Activated naive CD8-positive, alpha-beta T cell treated with anti-CD3 and anti-CD28 coated beads, Interleukin-2, amount 50 U/mL, for 24 hours (primary cell): ENCODE data around the gene EN2.

Source experiments
- ATAC-seq: fragments of 150-1000 bp; cut with Tn5 transposase; one replicate; pipeline ENCODE4 v1.10.0; 2021
- DNase-seq: peaks from one replicate; pipeline ENCODE4 v3.0.0; 2021
- H3K27ac Mint-ChIP-seq: one replicate; pipeline ENCODE4 v1.8.0; 2021; ENCODE audit warnings: mild to moderate bottlenecking, mixed read lengths
- H3K27me3 Mint-ChIP-seq: one replicate; pipeline ENCODE4 v1.8.0; 2021; ENCODE audit warnings: mixed read lengths
- H3K36me3 Mint-ChIP-seq: one replicate; pipeline ENCODE4 v1.8.0; 2021; ENCODE audit warnings: low read depth, mixed read lengths
- H3K4me1 Mint-ChIP-seq: one replicate; pipeline ENCODE4 v1.8.0; 2021; ENCODE audit warnings: mixed read lengths
- H3K4me3 Mint-ChIP-seq: one replicate; pipeline ENCODE4 v1.8.0; 2021; ENCODE audit warnings: mild to moderate bottlenecking, moderate library complexity, mixed read lengths
- H3K9me3 Mint-ChIP-seq: one replicate; pipeline ENCODE4 v1.8.0; 2021; ENCODE audit warnings: mixed read lengths

EN2 gene

DNA sequence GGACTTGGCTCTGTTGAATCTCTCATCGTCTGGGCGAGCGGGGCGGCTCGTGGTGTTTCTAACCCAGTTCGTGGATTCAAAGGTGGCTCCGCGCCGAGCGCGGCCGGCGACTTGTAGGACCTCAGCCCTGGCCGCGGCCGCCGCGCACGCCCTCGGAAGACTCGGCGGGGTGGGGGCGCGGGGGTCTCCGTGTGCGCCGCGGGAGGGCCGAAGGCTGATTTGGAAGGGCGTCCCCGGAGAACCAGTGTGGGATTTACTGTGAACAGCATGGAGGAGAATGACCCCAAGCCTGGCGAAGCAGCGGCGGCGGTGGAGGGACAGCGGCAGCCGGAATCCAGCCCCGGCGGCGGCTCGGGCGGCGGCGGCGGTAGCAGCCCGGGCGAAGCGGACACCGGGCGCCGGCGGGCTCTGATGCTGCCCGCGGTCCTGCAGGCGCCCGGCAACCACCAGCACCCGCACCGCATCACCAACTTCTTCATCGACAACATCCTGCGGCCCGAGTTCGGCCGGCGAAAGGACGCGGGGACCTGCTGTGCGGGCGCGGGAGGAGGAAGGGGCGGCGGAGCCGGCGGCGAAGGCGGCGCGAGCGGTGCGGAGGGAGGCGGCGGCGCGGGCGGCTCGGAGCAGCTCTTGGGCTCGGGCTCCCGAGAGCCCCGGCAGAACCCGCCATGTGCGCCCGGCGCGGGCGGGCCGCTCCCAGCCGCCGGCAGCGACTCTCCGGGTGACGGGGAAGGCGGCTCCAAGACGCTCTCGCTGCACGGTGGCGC is at the start of gene EN2:
TSS of gene EN2 (plus strand) at position 19 of the 767 bp plus-strand sequence. CDS start at position 268, 249 bp downstream.
- Mint-ChIP-seq H3K27ac (no peak within 1 kb of the TSS), H3K4me3 (peak within 1 kb of the TSS; percentile 29), H3K9me3 (no peaks in the 10 kb centered on the region), H3K27me3 (peaks cover 81% of the 10 kb centered on the region), H3K4me1 (peaks cover 29% of the 10 kb centered on the region), H3K36me3 (no peaks in the 10 kb centered on the region)
- DNase-seq = no peak
- ATAC-seq = no peak

DNA sequence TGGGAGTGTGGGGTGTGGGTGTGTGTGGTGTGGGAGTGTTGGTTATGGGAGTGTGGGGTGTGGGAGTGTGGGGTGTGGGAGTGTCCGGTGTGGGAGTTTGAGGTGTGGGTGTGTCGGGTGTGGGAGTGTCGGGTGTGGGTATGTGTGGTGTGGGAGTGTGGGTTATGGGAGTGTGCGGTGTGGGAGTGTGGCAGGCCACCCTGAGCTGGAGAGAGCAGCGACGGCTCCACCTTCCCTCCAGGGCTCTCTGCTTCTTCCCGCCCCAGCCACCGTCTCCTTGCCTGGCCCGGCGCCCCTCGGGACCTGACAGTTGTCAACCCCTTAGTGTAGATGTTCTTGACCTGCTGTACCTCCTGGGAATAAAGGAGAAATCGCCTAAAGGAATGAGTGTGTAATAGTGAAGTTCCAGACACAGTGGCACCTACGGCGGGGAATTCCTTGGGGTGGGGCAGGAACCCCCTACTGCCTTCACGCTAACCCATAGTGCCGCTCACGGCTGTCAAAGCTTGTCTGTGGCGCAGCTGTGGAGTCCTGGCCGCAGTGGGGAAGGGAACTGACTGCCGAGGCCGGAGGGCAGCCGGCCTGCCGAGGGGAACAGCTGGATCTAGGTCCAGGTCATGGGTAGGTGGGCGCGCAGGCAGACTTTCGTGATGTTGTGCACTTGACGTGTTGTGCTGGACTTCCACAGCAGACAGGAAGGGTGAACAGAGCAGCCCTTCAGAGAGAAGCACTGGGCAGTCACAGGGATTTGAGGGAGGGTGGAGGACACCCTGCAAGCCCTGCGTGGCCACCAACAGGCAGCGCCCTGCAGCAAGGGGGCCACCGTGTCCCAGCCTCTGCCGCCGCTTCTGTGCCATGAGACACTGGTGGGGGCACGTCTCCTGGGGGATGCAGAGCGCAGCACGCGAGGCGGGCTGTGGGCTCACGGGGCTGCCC is 49.0 kb upstream of the EN2 start:
- Mint-ChIP-seq H3K4me3 (no peak overlapping the region), H3K9me3 (no peaks in the 10 kb centered on the region), H3K4me1 (peaks cover 6% of the 10 kb centered on the region), H3K36me3 (no peaks in the 10 kb centered on the region), H3K27ac (no peak overlapping the region), H3K27me3 (peaks cover 35% of the 10 kb centered on the region)
- ATAC-seq = no peak
- no peak for DNase-seq

DNA sequence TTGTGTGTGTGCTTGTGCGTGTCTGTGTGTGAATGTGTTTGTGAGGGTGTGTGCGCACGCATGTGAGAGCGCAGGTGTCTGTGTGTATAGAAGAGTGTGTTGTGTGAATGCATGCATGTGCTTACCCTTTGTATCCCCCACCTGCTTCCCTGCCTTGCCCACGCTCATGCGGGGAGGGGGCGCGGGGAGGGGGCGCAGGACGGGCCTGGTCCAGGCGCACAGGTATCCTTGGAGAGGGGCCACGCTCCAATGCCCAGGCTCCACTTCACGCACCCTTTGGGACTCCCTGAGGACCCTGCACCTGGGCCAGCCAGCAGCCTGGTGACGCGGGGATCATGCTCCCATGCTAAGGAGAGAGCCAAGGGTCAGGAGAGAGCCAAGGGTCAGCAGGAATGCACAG is 47.9 kb upstream of the EN2 start:
- no peak for ATAC-seq
- Mint-ChIP-seq H3K4me1 (peaks cover 6% of the 10 kb centered on the region), H3K36me3 (no peaks in the 10 kb centered on the region), H3K27ac (no peak overlapping the region), H3K27me3 (peaks cover 32% of the 10 kb centered on the region), H3K9me3 (no peaks in the 10 kb centered on the region), H3K4me3 (no peak overlapping the region)
- DNase-seq = no peak

- Mint-ChIP-seq H3K27ac (no peak overlapping the region), H3K4me1 (peaks cover 6% of the 10 kb centered on the region), H3K27me3 (peaks cover 27% of the 10 kb centered on the region), H3K4me3 (no peak overlapping the region), H3K9me3 (no peaks in the 10 kb centered on the region), H3K36me3 (no peaks in the 10 kb centered on the region)
- no peak for DNase-seq
- ATAC-seq = no peak
These were observed 47.5 kb upstream of the EN2 start for GRCh38 chr7:155410431-155410830.

GRCh38 chr7:155411718-155412415 is 46.1 kb upstream of the EN2 start:
- no peaks in the 10 kb centered on the region for H3K36me3 Mint-ChIP-seq
- no peaks in the 10 kb centered on the region for H3K9me3 Mint-ChIP-seq
- no peak overlapping the region for H3K27ac Mint-ChIP-seq
- no peak for ATAC-seq
- peaks cover 21% of the 10 kb centered on the region for H3K27me3 Mint-ChIP-seq
- no peaks in the 10 kb centered on the region for H3K4me1 Mint-ChIP-seq
- no peak for DNase-seq
- no peak overlapping the region for H3K4me3 Mint-ChIP-seq

DNA sequence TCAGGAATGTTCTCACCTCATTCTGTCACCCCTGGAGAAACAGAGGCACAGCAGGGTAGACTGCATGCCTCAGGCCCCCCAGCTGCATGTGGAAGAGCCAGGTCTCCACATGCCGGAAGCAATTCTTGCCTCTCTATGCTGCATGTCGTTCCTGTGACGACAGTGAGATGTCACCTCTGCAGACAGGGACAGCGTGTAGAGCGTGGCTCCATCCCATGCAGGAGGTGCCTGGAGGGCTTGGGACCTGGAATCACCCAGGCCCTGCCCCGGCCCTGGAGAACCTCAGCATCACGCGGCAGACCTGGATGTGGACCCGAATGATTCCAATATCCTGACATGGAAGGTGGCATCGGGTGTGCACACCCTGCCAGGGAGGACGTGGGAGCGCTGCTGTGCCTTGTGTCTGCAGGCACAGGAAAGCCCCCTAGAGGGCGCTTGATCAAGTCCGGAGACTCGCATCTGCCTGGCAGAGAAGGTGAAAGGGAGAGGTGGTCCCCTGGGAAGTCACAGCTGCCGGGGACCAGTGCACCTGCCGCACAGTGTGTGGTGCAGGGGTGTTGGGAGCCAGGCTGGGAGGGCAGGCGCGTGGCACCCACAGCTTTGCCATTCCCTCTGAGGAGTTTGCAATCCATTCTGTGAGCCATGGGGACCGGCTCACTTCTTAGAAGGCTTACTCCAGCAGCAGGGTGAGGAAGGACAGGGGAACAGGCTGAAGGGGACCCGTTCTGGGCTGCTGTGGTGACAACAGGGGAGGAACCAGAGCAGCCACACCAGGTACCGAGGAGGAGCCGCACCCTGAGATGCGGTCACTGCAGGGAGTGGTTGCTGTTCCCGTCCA is 45.3 kb upstream of the EN2 start:
- H3K27me3 Mint-ChIP-seq = peaks cover 21% of the 10 kb centered on the region
- DNase-seq (peak; percentile 65), ATAC-seq (peak; percentile 58)
- H3K27ac Mint-ChIP-seq = no peak overlapping the region
- no peaks in the 10 kb centered on the region for H3K4me1 Mint-ChIP-seq
- H3K36me3 Mint-ChIP-seq = no peaks in the 10 kb centered on the region
- no peaks in the 10 kb centered on the region for H3K9me3 Mint-ChIP-seq
- no peak overlapping the region for H3K4me3 Mint-ChIP-seq

DNA sequence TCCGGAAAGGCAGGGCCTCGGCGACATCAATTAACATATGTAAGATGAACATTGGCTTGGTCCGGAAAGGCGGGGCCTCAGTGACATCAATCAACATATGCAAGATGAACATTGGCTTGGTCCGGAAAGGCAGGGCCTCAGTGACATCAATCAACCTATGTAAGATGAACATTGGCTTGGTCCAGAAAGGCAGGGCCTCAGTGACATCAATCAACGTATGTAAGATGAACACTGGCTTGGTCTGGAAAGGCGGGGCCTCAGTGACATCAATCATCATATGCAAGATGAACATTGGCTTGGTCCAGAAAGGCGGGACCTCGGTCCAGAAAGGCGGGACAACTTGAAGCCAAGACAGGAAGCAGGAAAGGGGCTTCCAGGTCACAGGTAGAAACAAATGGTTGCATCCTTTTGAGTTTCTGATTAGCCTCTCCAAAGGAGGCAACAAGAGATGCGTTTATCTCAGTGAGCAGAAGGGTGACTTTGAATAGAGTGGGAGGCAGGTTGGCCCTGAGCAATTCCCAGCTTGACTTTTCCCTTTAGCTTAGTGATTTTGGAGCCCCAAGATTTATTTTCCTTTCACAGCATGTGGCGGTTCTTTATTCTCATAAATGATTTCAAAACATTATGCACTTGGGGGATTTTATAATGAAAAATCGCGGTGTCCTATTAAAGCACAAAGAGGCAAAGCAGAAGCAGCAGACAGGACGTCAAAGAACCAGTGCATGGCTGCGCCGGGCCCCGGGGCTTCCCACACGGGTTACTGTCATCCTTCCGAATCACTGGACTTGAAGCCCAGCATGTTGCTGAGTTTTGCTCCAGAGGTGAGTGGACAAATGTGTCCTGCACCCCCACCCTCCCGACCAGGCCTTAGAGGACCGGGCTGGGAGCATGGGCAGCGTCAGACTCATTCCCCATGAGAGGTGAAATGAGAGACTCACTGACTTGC is 43.1 kb upstream of the EN2 start:
- no peak overlapping the region for H3K4me3 Mint-ChIP-seq
- no peak overlapping the region for H3K27ac Mint-ChIP-seq
- H3K9me3 Mint-ChIP-seq = no peaks in the 10 kb centered on the region
- peaks cover 21% of the 10 kb centered on the region for H3K27me3 Mint-ChIP-seq
- H3K4me1 Mint-ChIP-seq = no peaks in the 10 kb centered on the region
- H3K36me3 Mint-ChIP-seq = no peaks in the 10 kb centered on the region
- ATAC-seq (no peak), DNase-seq (no peak)

DNA sequence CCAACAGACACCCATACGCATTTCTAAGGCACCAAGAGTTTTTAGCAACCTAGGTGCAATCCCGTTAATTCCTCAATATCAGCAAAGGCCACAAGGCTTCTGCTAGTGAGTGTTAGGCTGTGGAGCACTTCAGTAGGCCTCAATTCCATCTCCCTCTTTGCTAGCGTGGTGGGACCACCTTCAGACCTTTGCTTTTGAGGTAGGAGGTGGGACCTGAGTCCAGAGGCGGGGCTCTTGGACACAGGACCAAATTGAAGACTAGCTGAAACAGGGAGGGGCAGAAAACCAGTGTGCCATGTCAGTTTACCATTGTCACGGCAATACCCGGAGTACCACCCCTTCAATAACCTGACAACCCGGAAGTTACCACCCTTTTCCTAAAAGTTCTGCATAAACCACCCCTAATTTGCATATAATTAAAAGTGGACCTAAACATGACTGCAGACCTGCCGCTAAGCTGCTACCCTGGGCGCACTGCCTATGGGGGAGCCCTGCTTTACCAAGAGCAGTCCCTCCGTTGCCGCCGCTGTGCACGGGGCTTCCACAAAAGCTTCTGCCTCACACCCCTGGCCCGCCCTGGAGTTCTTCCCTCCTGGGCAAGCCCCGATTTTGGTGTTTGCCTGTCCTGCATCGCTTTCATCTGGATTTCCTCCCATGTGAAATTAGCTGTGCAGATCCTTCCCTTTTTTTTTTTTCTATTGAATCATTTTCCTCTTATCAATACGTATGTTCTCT is 41.1 kb upstream of the EN2 start:
- H3K27me3 Mint-ChIP-seq = peaks cover 15% of the 10 kb centered on the region
- ATAC-seq (no peak), DNase-seq (no peak)
- H3K9me3 Mint-ChIP-seq = no peaks in the 10 kb centered on the region
- H3K36me3 Mint-ChIP-seq = no peaks in the 10 kb centered on the region
- H3K4me3 Mint-ChIP-seq = no peak overlapping the region
- no peaks in the 10 kb centered on the region for H3K4me1 Mint-ChIP-seq
- no peak overlapping the region for H3K27ac Mint-ChIP-seq

- Mint-ChIP-seq H3K27ac (no peak overlapping the region), H3K9me3 (no peaks in the 10 kb centered on the region), H3K36me3 (no peaks in the 10 kb centered on the region), H3K27me3 (peaks cover 12% of the 10 kb centered on the region), H3K4me3 (no peak overlapping the region), H3K4me1 (no peaks in the 10 kb centered on the region)
- DNase-seq (no peak), ATAC-seq (no peak)
These were observed 39.6 kb upstream of the EN2 start for GRCh38 chr7:155418304-155418703.

- DNase-seq (no peak), ATAC-seq (no peak)
- H3K27ac Mint-ChIP-seq = no peak overlapping the region
- H3K36me3 Mint-ChIP-seq = no peaks in the 10 kb centered on the region
- H3K27me3 Mint-ChIP-seq = peaks cover 14% of the 10 kb centered on the region
- H3K4me1 Mint-ChIP-seq = no peaks in the 10 kb centered on the region
- no peaks in the 10 kb centered on the region for H3K9me3 Mint-ChIP-seq
- H3K4me3 Mint-ChIP-seq = no peak overlapping the region
These were observed 38.8 kb upstream of the EN2 start for GRCh38 chr7:155418941-155419755.

DNA sequence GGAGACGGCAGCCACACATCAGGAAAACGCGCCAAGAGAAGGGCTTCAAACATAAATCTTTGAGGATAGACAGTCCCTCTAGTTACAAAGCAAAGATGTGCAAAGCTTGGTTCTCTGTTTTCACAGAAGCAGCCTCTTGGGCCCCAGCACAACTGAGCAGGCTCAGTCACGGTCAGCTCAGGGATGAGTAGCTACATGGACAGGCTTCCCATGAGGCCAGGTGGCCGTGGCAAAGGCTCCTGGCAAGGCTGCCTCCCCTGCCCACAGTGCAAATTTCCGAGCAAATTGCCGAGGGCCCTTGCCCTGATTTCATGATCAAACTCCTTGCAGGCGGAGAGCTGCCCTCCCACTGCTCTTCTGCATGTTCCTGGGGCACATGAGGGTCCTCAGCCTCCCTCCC is 37.8 kb upstream of the EN2 start:
- DNase-seq = no peak
- peaks cover 14% of the 10 kb centered on the region for H3K27me3 Mint-ChIP-seq

DNA sequence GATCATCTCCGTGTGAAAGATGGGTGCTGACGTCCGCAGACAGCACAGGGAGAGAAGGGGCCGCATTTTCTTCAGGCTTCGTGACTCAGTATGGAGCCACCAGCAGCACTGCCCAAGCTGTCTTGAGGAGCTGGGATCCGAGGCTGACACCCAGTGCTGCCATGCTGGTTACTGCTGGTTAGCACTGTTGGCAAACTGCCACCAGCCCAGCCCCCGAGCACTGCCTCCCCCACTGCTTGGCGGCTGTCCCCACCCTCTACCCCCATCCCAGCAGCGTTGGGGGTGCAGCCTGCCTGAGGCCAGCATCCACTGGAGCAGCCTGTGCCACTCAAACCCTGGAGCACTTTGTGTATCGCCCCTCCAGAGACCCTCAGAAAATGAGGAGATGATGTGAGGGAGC is 35.8 kb upstream of the EN2 start:
- H3K4me3 Mint-ChIP-seq = no peak overlapping the region
- no peak for DNase-seq
- no peak overlapping the region for H3K27ac Mint-ChIP-seq
- no peaks in the 10 kb centered on the region for H3K36me3 Mint-ChIP-seq
- H3K9me3 Mint-ChIP-seq = no peaks in the 10 kb centered on the region
- ATAC-seq = no peak
- no peaks in the 10 kb centered on the region for H3K4me1 Mint-ChIP-seq
- H3K27me3 Mint-ChIP-seq = peaks cover 17% of the 10 kb centered on the region

More for the DNA sequence above, 37.8 kb upstream of the EN2 start:
- H3K9me3 Mint-ChIP-seq = no peaks in the 10 kb centered on the region
- no peaks in the 10 kb centered on the region for H3K36me3 Mint-ChIP-seq
- ATAC-seq = no peak
- H3K4me1 Mint-ChIP-seq = no peaks in the 10 kb centered on the region
- no peak overlapping the region for H3K27ac Mint-ChIP-seq
- no peak overlapping the region for H3K4me3 Mint-ChIP-seq
